ENCODE measurements around the gene ISLR. TPM values are rescaled to one million over a fixed set of nuclear protein-coding genes. Genes with fewer than 3 reads are reported as not detected.

The ISLR gene
- total and polyA plus RNA-seq, 2 of the 8 experiments (the other 6 are each of a cell fraction or from before 2014, with no cell fraction given): 0.29 to 0.35 TPM

DNA sequence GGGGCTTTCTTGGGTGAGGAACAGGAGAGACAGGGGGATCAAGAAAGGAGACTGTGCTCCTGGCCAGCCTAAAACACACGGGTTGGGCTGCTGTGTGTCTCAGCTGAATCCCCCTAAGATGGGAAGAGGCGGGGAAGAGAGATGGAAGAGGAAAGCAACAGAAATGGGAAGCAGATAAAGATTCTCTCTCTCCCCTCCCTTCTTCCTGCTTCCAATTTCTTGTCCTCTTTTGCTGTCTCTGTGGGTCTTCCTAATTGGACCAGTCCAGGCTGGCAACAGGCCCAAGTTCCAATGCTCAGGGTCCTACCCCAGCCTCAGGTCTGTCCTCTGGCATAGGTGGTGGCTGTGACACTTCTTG lies 36.0 kb upstream of the ISLR start:
- no peak overlapping the region for H3K56ac ChIP-seq (replicated peaks; ENCODE audit: insufficient read length, low read depth, low read length)
- no peak overlapping the region for H2AFZ ChIP-seq (ENCODE audit: low read length)
- no peak for FAIRE-seq
- peak overlapping the region; percentile 43; the same call in 1 of the 2 replicates for H2AK5ac ChIP-seq (ENCODE audit: low read depth, low read length)
- H2BK12ac ChIP-seq (ENCODE audit: low read depth, low read length): peak overlapping the region; percentile 32; the same call in 1 of the 2 replicates
- H3K36me3 ChIP-seq (ENCODE audit: control insufficient read depth in 2 of 4, insufficient read depth in 4 of 4, low read length in 3 of 4): peaks cover 0 to 6% (median 0%) of the 10 kb centered on the region in 4 experiments; a peak in 1 of 8 replicates
- H3K18ac ChIP-seq (ENCODE audit: extremely low read depth, low read length): peak overlapping the region; percentile 62; the same call in 1 of the 2 replicates
- CTCF ChIA-PET (ENCODE audit: partially characterized antibody): interaction anchor here (1.0 to 2.1 kb wide), 3 partner anchors 43 to 174 kb away, joined by 3 to 9 read pairs (median 8); no protein-coding TSS in a partner anchor
- H3K27me3 ChIP-seq (replicated peaks in 1 of 4; ENCODE audit: control insufficient read depth in 3 of 4, extremely low read depth in 1 of 4, insufficient read depth in 3 of 4, low read length in 3 of 4): peaks cover 42 to 67% (median 62%) of the 10 kb centered on the region in 4 experiments
- H3K4me3 ChIP-seq (ENCODE audit: extremely low read depth in 1 of 4, insufficient read depth in 2 of 4, low read depth in 3 of 4, low read length in 4 of 4): no peak overlapping the region
- H2BK120ac ChIP-seq (replicated peaks; ENCODE audit: low read depth, low read length): no peak overlapping the region
- peak overlapping the region in 1 of 2 experiments; percentile 83; a peak in 1 of 4 replicates for H3K4me2 ChIP-seq (ENCODE audit: insufficient read depth in 1 of 2, low read depth in 2 of 2, low read length in 2 of 2)
- no peak overlapping the region for H3K9ac ChIP-seq (replicated peaks in 1 of 4; ENCODE audit: extremely low read depth in 1 of 4, low read depth in 3 of 4, low read length in 3 of 4)
- WGBS, 2 experiments (ENCODE audit: extremely low coverage in 1 of 2, insufficient coverage in 1 of 2, insufficient read length in 1 of 2, insufficient replicate concordance in 2 of 2, low coverage in 1 of 2, low lambda C conversion rate in 2 of 2, missing lambda C conversion rate in 1 of 2): 72% methylated on average over 2 of the region's 2 CpGs; no CpG with 5 or more reads in 1 of the 2 experiments
- H3K79me1 ChIP-seq (ENCODE audit: low read depth, low read length): no peaks in the 10 kb centered on the region
- H3K27ac ChIP-seq (ENCODE audit: low read depth, low read length): no peak overlapping the region
- H4K8ac ChIP-seq (ENCODE audit: extremely low read depth, insufficient read depth, low read length): no peak overlapping the region
- H3K4ac ChIP-seq (replicated peaks; ENCODE audit: insufficient read length, low read depth, low read length): no peak overlapping the region
- no peak overlapping the region for H2BK20ac ChIP-seq (ENCODE audit: low read length)
- DNase-seq (ENCODE audit: low read depth in 1 of 2, low spot score in 2 of 2): no peak
- peaks cover 20% of the 10 kb centered on the region; the same call in 1 of the 2 replicates for H3K23me2 ChIP-seq (ENCODE audit: low read depth, low read length)
- no peaks in the 10 kb centered on the region for H3K79me2 ChIP-seq (ENCODE audit: control insufficient read depth in 1 of 2, insufficient read depth in 2 of 2, low read length in 2 of 2)
- no peak overlapping the region for H2BK15ac ChIP-seq (ENCODE audit: low read length)
- no peak for TF ChIP-seq TAF1 (IDR thresholded peaks at IDR 0.05; ENCODE audit: low read depth, low read length)
- no peak for TF ChIP-seq EZH2 (IDR thresholded peaks at IDR 0.05; ENCODE audit: low read depth, low read length, severe bottlenecking)
- TF ChIP-seq ATF3 (IDR thresholded peaks at IDR 0.05; ENCODE audit: insufficient read depth, low read depth, low read length): no peak
- no peak for TF ChIP-seq NRF1 (IDR thresholded peaks at IDR 0.05; ENCODE audit: low read depth, low read length)
- TF ChIP-seq POLR2AphosphoS5 (IDR thresholded peaks at IDR 0.05; ENCODE audit: low read depth, low read length): no peak
- no peak for TF ChIP-seq YY1 (IDR thresholded peaks at IDR 0.05; ENCODE audit: low read depth, low read length)
- no peak for TF ChIP-seq JUND (IDR thresholded peaks at IDR 0.05; ENCODE audit: low read length)
- TF ChIP-seq SIN3A (conservative IDR thresholded peaks at IDR 0.05 in 1 of 2, IDR thresholded peaks at IDR 0.05 in 1 of 2; ENCODE audit: low read depth in 1 of 2, low read length in 2 of 2): no peak
- no peak overlapping the region for H3K23ac ChIP-seq (ENCODE audit: insufficient read length)
- H4K5ac ChIP-seq (ENCODE audit: insufficient read length, low read depth, low read length): no peak overlapping the region
- POLR2A ChIA-PET (ENCODE audit: partially characterized antibody): interaction anchor here (1.0 kb wide), 1 partner anchor 39 kb away, joined by 3 read pairs; no protein-coding TSS in a partner anchor
- no peak overlapping the region for H3K14ac ChIP-seq (ENCODE audit: insufficient read length)
- peaks cover 8 to 55% (median 36%) of the 10 kb centered on the region in 4 experiments for H3K4me1 ChIP-seq (replicated peaks in 1 of 4; ENCODE audit: control insufficient read depth in 3 of 4, insufficient read depth in 4 of 4, low read length in 3 of 4)
- H2BK5ac ChIP-seq (ENCODE audit: low read depth, low read length): no peak overlapping the region
- peaks cover 0 to 8% of the 10 kb centered on the region in 2 experiments; a peak in 1 of 4 replicates for H3K9me3 ChIP-seq (ENCODE audit: insufficient read depth in 2 of 2, low read depth in 1 of 2, low read length in 1 of 2)
- H4K91ac ChIP-seq (replicated peaks; ENCODE audit: insufficient read length, low read length): no peak overlapping the region
- peaks cover 0 to 1% of the 10 kb centered on the region in 2 experiments for H4K20me1 ChIP-seq (replicated peaks in 1 of 2; ENCODE audit: control insufficient read depth in 1 of 2, insufficient read depth in 2 of 2, low read length in 2 of 2)

Data from H1 (cell line).